Thyroid gland (tissue), 4 donors: ENCODE data around the gene SNRPA. TPM values are rescaled to one million over a fixed set of nuclear protein-coding genes. Genes with fewer than 3 reads are reported as not detected.
"Not testable (repeated sequence)": the region's sequence is repeated elsewhere in the genome, so short reads cannot be mapped to it uniquely, and the experiment has no call there.

ENCODE experiments used
- DNase-seq, 2 donors: peaks; one replicate each; pipeline ENCODE4 v3.0.0-alpha.2; 2019
- H3K27ac ChIP-seq, 3 donors: fragments of 200-600 bp; sonication (generic); 1 replicate in 2 of 3; 2 replicates in 1 of 3; pipeline ENCODE4 v1.5.1; 2016 to 2019; ENCODE audit warnings: mild to moderate bottlenecking in 1 of 3, moderate library complexity in 1 of 3
- H3K27me3 ChIP-seq: fragments of 200-600 bp; sonication (generic); one replicate; pipeline ENCODE4 v1.5.1; 2019
- H3K36me3 ChIP-seq, 2 donors: fragments of 200-600 bp; sonication (generic); one replicate each; pipeline ENCODE4 v1.5.1; 2016 to 2019
- H3K4me1 ChIP-seq, 2 donors: fragments of 200-600 bp; sonication (generic); one replicate each; pipeline ENCODE4 v1.5.1; 2017 to 2019
- H3K4me3 ChIP-seq, 3 donors: fragments of 200-600 bp; sonication (generic); replicated peaks in 1 of 3; 1 replicate in 2 of 3; 2 replicates in 1 of 3; pipeline ENCODE4 v1.5.1; 2016; ENCODE audit warnings: mild to moderate bottlenecking in 1 of 3
- H3K9me3 ChIP-seq: fragments of 200-600 bp; sonication (generic); one replicate; pipeline ENCODE4 v1.5.1; 2017
- CTCF ChIP-seq, 6 experiments: fragments of 200-600 bp in 3 of 6; fragments of 450-650 bp in 3 of 6; sonication (generic) in 3 of 6; IDR thresholded peaks; one replicate each; pipeline ENCODE4 v1.5.1; 2016 to 2019; ENCODE audit warnings: antibody characterized with exemption in 6 of 6, mild to moderate bottlenecking in 2 of 6, inconsistent platforms in 1 of 6, moderate library complexity in 1 of 6
- POLR2A ChIP-seq, 2 donors: fragments of 450-650 bp; IDR thresholded peaks; one replicate each; pipeline ENCODE4 v1.6.1; 2017; ENCODE audit warnings: antibody characterized with exemption in 2 of 2, mild to moderate bottlenecking in 2 of 2, moderate library complexity in 1 of 2
- WGBS, 2 donors: methylation state at CpG; one replicate each; pipeline ENCODE4 v1.1.5; 2017; 5-methylcytosine and 5-hydroxymethylcytosine counted together
- intact Hi-C: fragments of 100-400 bp; cut with DNase I; formaldehyde crosslinking; loops from one replicate; pipeline ENCODE4 v1.15.1; 2023
- total RNA-seq, 4 donors: library from RNA; depleted of rRNA; stranded (reverse); fragments of >200 nt; gene quantifications; one replicate each; pipeline ENCODE4 v1.2.3, GENCODE V29; 2016

SNRPA gene
- total RNA-seq, 4 donors from 2014 or later, result 38.2 to 80.5 (median 55.1) TPM

DNA sequence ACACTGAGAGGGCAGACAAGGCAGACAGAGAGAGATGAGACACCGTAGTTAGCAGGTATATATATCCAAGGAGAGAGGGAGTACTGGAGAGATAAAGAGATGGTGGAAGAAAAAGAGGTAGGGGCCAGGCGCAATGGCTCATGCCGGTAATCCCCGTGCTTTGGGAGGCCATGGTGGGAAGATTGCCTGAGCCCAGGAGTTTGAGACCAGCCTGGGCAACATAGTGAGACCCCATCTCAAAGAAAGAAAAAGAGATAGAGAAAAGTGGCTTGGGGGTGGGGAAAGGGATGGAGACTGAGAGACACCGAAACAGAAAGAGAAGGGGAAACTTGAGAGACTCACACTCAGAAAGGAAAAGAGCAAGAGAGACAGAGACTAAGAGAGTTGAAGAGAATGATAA, 29.6 kb downstream of the SNRPA start:
- intact Hi-C loops, result no loop called here
- Histone ChIP-seq H3K4me3 (no peak overlapping the region), H3K9me3 (no peaks in the 10 kb centered on the region), H3K4me1 (peaks cover 12 to 14% of the 10 kb centered on the region in 2 donors), H3K27ac (no peak overlapping the region), H3K27me3 (no peaks in the 10 kb centered on the region), H3K36me3 (peaks cover 0 to 2% of the 10 kb centered on the region in 2 donors)
- WGBS, 2 donors, result 96 to 98% methylated on average over 5 of the region's 5 CpGs
- no peak for TF ChIP-seq POLR2A (IDR thresholded peaks at IDR 0.05)
- no peak for TF ChIP-seq CTCF (IDR thresholded peaks at IDR 0.05)
- no peak for DNase-seq

GRCh38 chr19:40781140-40781539, 30.1 kb downstream of the SNRPA start:
- DNase-seq, result no peak
- intact Hi-C loops, result no loop called here
- Histone ChIP-seq H3K4me1 (peaks cover 12 to 14% of the 10 kb centered on the region in 2 donors), H3K4me3 (no peak overlapping the region), H3K27ac (no peak overlapping the region), H3K27me3 (no peaks in the 10 kb centered on the region), H3K36me3 (peaks cover 0 to 2% of the 10 kb centered on the region in 2 donors), H3K9me3 (no peaks in the 10 kb centered on the region)
- no peak for TF ChIP-seq POLR2A (IDR thresholded peaks at IDR 0.05)
- no peak for TF ChIP-seq CTCF (IDR thresholded peaks at IDR 0.05)
- WGBS, 2 donors, result 95 to 97% methylated on average over 7 of the region's 7 CpGs

- Histone ChIP-seq H3K36me3 (peaks cover 0 to 2% of the 10 kb centered on the region in 2 donors), H3K9me3 (no peaks in the 10 kb centered on the region), H3K4me1 (peaks cover 6 to 7% of the 10 kb centered on the region in 2 donors), H3K27ac (no peak overlapping the region), H3K27me3 (no peaks in the 10 kb centered on the region), H3K4me3 (no peak overlapping the region)
- intact Hi-C loops, result no loop called here
- 89 to 92% methylated on average over 8 to 14 of the region's 14 CpGs for WGBS, 2 donors
- DNase-seq, result no peak
- TF ChIP-seq CTCF (IDR thresholded peaks at IDR 0.05), result no peak
- TF ChIP-seq POLR2A (IDR thresholded peaks at IDR 0.05), result no peak
These were observed 32.7 kb downstream of the SNRPA start for GRCh38 chr19:40783711-40784110.

DNA sequence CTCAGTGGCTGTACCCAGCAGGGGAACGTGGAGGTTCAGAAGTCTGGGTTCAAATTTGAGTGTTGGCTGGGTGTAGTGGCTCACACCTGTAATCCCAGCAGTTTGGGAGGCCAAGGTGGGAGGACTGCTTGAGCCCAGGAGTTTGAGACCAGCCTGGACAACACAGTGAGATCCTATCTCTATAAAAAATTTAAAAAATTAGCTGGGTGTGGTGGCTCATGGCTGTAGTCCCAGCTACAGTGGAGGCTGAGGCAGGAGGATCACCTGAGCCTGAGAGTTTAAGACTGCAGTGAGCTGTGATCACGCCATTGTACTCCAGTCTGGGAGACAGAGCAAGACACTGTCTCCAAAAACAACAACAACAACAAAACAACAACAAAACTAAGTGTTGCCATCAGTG, 33.1 kb downstream of the SNRPA start:
- H3K4me3 ChIP-seq, H3K9me3 ChIP-seq, H3K36me3 ChIP-seq, H3K4me1 ChIP-seq, intact Hi-C loops, H3K27me3 ChIP-seq, H3K27ac ChIP-seq, DNase-seq: not testable (repeated sequence)
- 93 to 100% methylated on average over 2 of the region's 2 CpGs for WGBS, 2 donors

DNA sequence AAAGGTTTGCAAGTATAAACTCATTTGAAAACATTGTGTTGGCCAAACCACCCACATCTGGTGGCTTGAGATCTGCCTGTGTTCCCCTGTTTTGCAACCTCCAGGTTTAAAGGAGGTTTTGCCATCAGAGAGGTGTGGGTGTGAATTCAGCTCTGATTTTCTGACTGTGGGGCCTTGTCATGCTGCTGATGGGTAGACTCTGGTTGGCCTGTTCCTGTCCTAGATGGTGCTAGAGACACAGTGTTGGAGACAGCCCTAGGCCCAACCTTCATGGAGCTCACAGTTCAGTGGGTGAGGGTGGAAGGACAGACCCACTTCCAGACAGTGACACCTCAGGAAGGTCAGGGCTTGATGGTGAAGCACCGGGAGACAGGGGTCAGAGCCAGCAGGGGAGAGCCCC, 34.5 kb downstream of the SNRPA start:
- TF ChIP-seq POLR2A (IDR thresholded peaks at IDR 0.05), result no peak
- TF ChIP-seq CTCF (IDR thresholded peaks at IDR 0.05), result no peak
- WGBS, 2 donors, result 50 to 63% methylated on average over 1 of the region's 1 CpG
- no peaks in the 10 kb centered on the region for H3K9me3 ChIP-seq
- H3K4me1 ChIP-seq, result peaks cover 0 to 3% of the 10 kb centered on the region in 2 donors
- no peak overlapping the region for H3K4me3 ChIP-seq
- H3K27me3 ChIP-seq, result no peaks in the 10 kb centered on the region
- intact Hi-C loops, result no loop called here
- H3K27ac ChIP-seq, result no peak overlapping the region
- DNase-seq, result no peak
- H3K36me3 ChIP-seq, result peaks cover 0 to 2% of the 10 kb centered on the region in 2 donors
